ENCODE data around the gene TTC7B.

The TTC7B gene

DNA sequence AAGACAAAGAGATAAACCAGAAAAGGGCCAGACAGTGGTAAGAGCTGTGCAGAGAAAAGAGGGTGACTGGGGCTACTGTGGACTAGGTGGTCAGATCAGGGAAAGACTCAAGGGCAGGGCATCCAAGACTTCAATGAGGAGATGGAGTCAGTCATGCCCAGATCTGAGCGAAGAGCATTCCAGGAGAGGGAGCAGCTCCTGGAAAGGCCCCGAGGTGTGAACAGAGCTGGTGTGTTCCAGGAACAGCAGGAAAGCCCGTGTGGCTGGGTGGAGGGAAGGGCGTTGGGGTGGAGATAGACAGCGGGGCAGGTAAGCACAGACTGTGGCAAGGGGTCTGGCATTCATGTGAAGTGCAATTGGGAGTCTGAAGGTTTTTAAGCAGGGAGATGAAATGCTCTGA is 16.8 kb downstream of the TTC7B start:
- H3K36me3 Mint-ChIP-seq, result no peaks in the 10 kb centered on the region
- no peak overlapping the region for H3K4me3 Mint-ChIP-seq
- peak overlapping the region; percentile 44 for H3K27ac Mint-ChIP-seq
- H3K9me3 Mint-ChIP-seq, result no peaks in the 10 kb centered on the region
- no peaks in the 10 kb centered on the region for H3K27me3 Mint-ChIP-seq
- H3K4me1 Mint-ChIP-seq, result peaks cover 13% of the 10 kb centered on the region

DNA sequence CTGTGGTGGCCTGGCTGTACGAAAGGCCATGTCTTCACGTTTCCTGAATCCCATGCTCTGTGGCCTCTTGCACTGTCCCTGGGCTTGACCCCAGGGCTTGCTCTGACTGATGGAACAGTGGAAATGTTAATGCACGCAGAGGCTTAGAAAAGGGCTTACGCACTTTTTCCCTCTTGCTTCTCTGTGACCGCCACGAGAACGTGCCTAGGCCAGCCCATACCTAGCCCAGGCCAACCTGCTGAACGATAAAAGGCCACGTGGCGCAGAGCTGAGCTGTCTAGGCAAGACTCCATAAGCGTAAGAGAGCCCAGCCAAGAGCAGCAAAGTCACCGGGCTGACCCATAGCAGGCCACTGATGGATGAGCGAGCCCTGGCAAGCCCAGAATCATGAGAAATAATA is 18.3 kb downstream of the TTC7B start:
- Mint-ChIP-seq H3K27ac (no peak overlapping the region), H3K9me3 (no peaks in the 10 kb centered on the region), H3K27me3 (no peaks in the 10 kb centered on the region), H3K36me3 (no peaks in the 10 kb centered on the region), H3K4me3 (no peak overlapping the region), H3K4me1 (peaks cover 13% of the 10 kb centered on the region)

DNA sequence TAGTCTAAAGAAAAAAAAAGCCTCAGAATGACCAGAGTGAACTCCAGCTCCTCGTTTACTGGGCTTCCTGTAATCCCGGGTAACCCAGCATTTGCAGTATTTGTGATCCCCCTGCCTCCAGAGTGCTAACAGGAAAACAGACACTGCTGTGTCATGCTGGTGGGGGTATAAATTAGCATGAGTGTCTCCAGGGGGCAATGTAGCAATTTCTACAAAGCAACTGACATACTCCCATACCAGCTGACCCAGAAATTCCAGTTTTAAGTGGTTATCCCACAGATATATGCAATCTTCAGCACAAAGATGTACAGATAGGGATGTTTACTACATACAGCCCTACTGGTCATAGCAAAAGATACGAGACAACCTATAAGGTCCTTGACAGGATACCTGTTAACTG is 18.8 kb downstream of the TTC7B start:
- H3K4me1 Mint-ChIP-seq, result peaks cover 13% of the 10 kb centered on the region
- no peak overlapping the region for H3K27ac Mint-ChIP-seq

DNA sequence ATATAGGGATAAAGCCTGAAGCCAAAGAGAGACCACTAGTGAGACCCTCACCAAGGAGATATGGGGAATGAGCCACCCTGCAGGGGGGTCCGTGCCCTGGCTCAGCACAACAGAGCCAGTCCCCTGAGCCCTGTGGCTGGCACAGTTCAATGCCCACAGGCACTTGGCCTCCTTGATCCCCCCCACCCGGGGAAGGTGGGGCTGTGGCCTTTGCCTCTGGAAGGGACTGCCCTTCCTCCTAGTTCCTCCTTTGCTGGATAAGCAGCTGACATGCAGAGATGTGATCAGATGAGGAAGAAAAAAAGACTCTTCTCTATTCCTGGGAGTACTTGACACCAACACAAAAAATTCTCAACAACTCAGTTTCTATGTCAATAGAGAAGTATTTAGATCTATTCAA is 19.9 kb downstream of the TTC7B start:
- Mint-ChIP-seq H3K4me3 (no peak overlapping the region), H3K9me3 (no peaks in the 10 kb centered on the region), H3K27me3 (no peaks in the 10 kb centered on the region), H3K36me3 (no peaks in the 10 kb centered on the region), H3K27ac (no peak overlapping the region), H3K4me1 (peaks cover 9% of the 10 kb centered on the region)

More for the DNA sequence above, 18.8 kb downstream of the TTC7B start:
- Mint-ChIP-seq H3K9me3 (no peaks in the 10 kb centered on the region), H3K36me3 (no peaks in the 10 kb centered on the region), H3K27me3 (no peaks in the 10 kb centered on the region), H3K4me3 (no peak overlapping the region)

DNA sequence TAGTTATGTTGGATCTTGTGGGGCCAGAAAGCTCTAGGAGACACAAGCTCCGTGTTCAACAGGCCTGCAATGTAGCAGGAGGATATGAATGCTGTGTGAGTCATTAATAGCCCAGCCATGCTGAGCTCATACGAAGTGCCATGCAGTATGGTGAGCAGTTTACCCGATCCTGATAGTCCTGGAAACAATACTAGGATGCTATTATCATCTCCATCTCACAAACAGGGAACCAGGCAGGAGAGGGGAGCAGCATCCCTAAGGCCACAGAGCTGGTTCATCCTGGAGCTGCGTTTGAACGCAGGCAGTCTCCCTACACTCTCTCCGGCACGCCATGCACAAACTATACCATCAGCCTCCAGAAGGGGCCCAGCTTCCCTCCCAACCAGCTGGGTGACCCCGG is 20.5 kb downstream of the TTC7B start:
- peaks cover 5% of the 10 kb centered on the region for H3K4me1 Mint-ChIP-seq
- H3K9me3 Mint-ChIP-seq, result no peaks in the 10 kb centered on the region
- no peak overlapping the region for H3K4me3 Mint-ChIP-seq
- H3K36me3 Mint-ChIP-seq, result no peaks in the 10 kb centered on the region
- no peaks in the 10 kb centered on the region for H3K27me3 Mint-ChIP-seq
- no peak overlapping the region for H3K27ac Mint-ChIP-seq

DNA sequence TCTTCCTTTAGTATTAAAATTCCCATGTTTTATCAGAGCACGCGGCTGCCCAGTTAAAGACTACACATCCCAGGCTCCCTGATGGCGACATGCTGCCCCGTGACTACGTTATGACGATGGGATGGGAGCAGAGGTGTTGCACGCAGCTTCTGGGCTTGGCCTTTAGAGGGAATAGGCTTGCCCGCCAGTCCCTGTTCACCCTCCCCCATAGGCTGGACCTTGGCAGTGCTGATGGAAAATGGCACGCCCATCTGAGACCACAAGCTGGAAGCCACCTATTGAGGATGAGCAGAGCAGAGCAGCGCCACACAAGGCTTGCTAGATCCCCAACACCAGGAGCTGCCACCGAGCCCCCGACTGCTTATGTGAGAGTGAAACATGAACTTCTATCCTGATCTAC is 24.7 kb downstream of the TTC7B start:
- Mint-ChIP-seq H3K4me1 (no peaks in the 10 kb centered on the region), H3K4me3 (no peak overlapping the region), H3K36me3 (no peaks in the 10 kb centered on the region), H3K27me3 (no peaks in the 10 kb centered on the region), H3K27ac (no peak overlapping the region), H3K9me3 (no peaks in the 10 kb centered on the region)

DNA sequence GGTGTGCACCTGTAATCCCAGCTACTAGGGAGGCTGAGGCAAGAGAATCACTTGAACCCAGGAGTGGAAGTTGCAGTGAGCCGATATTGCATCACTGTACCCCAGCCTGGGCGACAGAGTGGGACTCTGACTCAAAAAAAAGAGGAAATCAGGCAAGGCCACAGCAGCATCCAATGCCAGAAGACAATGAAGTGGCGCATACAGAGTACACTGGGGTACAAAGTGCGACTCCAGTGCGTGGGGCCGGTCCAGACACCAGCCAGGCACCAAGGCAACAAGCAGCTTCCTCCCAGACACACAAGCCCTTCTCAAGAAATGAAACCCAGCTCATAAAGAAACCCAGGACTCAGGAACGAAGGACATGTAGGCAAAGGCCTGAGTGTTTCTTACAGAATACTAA is 28.2 kb downstream of the TTC7B start:
- no peaks in the 10 kb centered on the region for H3K36me3 Mint-ChIP-seq
- no peak overlapping the region for H3K27ac Mint-ChIP-seq
- no peaks in the 10 kb centered on the region for H3K4me1 Mint-ChIP-seq
- no peak overlapping the region for H3K4me3 Mint-ChIP-seq
- H3K27me3 Mint-ChIP-seq, result no peaks in the 10 kb centered on the region
- H3K9me3 Mint-ChIP-seq, result no peaks in the 10 kb centered on the region

DNA sequence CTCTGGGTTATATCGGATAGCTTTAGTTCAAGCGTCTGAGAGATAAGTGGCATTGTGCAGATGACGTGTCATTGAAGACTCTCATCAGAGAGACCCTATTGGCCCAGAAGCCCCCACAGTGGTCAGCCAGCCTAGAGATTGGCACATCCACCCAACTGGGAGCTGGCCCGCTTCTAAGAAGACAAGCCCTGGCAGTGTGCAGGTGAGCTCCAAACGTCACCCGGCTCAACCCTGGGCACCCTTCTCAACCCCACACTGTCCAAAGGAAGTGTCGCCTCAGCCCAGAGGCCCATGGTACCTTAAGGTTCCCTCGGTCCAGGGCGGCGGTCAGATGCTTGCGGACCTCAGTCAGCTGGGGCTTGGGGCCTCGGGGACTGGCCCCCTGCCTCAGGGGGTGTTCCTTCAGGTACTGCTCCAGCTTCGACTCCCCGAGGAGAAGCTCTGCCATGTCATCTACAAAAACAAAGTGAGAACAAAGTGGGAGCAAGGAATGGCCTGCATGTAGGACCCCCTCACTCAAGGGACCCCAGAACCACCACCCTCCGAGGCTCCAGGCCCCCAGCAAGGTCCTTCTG is 30.3 kb downstream of the TTC7B start:
- H3K27ac Mint-ChIP-seq, result no peak overlapping the region
- no peaks in the 10 kb centered on the region for H3K27me3 Mint-ChIP-seq
- H3K9me3 Mint-ChIP-seq, result no peaks in the 10 kb centered on the region
- no peaks in the 10 kb centered on the region for H3K4me1 Mint-ChIP-seq
- H3K4me3 Mint-ChIP-seq, result no peak overlapping the region
- H3K36me3 Mint-ChIP-seq, result no peaks in the 10 kb centered on the region

DNA sequence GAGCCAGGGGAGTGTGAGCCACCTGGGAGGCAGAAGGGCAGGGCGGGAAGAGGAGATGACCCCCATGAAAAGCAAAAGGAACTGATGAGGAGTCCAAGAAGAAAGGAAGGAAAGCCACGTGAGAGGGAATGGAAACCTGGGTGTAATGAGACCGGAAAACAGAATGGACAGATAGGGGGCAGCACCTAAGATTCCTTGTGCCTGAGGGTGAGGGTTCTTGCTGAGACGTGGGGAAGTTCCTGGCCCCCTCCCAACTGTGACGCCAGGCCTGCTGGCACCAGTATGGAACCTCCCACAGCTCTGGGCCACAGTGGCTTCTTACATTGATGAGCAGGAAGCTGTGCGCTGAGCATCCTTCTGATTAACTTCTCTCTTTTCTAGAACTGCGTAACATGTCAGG is 30.8 kb downstream of the TTC7B start:
- no peaks in the 10 kb centered on the region for H3K27me3 Mint-ChIP-seq
- no peak overlapping the region for H3K4me3 Mint-ChIP-seq
- no peaks in the 10 kb centered on the region for H3K36me3 Mint-ChIP-seq
- no peaks in the 10 kb centered on the region for H3K9me3 Mint-ChIP-seq
- H3K4me1 Mint-ChIP-seq, result no peaks in the 10 kb centered on the region
- H3K27ac Mint-ChIP-seq, result no peak overlapping the region

DNA sequence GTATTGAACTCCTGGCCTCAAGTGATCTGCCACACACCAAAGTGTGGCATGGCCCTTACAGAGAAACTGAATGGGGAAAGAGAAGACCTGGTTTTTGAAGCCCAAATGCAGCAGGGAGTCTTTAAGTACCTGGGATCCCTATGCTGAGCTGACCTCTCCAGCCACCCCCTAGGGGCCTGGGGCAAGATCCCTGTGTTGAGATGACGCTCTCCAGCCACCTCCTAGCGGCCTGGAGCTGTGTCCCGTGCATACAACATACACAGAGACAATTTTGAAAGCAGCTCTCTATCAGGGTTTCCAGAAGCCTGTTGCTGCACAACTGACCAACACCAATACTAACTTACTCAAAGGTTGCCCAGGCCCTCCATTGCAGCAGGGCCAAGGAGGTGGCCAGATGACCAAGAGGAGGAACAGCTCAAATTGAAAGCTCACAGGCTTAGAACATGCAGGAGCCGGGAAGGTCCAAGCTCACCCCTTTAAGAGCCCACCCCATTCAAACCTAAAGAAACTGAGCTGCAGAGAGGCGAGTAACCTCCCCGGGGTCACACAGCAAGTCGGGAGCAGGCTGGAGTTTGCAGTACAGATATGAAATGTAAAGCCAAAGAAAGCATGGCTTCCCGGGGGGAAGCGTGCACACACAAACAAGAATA is 31.5 kb downstream of the TTC7B start:
- no peaks in the 10 kb centered on the region for H3K9me3 Mint-ChIP-seq
- H3K4me1 Mint-ChIP-seq, result no peaks in the 10 kb centered on the region
- H3K27ac Mint-ChIP-seq, result no peak overlapping the region
- H3K4me3 Mint-ChIP-seq, result no peak overlapping the region
- no peaks in the 10 kb centered on the region for H3K36me3 Mint-ChIP-seq
- H3K27me3 Mint-ChIP-seq, result no peaks in the 10 kb centered on the region

DNA sequence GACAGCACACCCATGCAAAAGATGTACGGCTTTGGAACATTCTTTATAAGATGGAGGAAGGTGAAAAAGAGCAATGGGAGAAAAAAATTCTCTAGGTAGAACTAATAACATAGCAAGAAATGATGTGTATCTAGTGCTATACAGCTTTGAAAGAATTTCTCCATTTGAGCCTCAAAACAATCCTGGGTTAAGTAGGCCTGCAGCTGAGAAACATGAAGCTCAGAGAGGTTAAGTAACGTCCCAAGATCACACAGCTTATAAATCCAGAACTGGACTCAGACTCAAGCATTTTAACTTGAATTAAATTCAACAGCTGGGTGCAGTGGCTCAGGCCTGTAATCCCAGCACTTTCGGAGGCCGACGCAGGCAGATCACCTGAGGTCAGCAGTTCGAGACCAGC is 32.9 kb downstream of the TTC7B start:
- H3K27me3 Mint-ChIP-seq, result no peaks in the 10 kb centered on the region
- no peaks in the 10 kb centered on the region for H3K4me1 Mint-ChIP-seq
- H3K9me3 Mint-ChIP-seq, result no peaks in the 10 kb centered on the region
- no peaks in the 10 kb centered on the region for H3K36me3 Mint-ChIP-seq
- H3K27ac Mint-ChIP-seq, result no peak overlapping the region
- no peak overlapping the region for H3K4me3 Mint-ChIP-seq

DNA sequence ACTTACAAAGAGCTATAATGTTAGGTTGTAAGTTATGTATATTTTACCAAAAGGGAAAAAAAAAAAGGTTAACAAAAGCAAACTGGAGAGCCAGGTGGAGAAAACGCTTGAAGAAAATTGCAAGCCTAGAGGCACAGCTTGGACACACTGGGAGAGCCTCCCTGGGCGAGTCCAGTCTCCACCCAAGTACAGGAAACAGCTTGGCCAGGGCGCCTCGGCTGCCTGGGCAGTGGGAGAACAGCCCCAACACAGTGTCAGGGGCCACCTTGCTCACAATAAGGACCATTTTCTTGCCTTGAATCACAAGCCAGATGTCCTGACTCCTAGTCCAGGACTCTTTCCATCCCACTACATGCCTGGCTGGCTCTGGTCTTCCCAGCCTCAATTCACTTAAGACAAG is 33.3 kb downstream of the TTC7B start:
- no peaks in the 10 kb centered on the region for H3K36me3 Mint-ChIP-seq
- no peak overlapping the region for H3K4me3 Mint-ChIP-seq
- H3K4me1 Mint-ChIP-seq, result no peaks in the 10 kb centered on the region
- H3K9me3 Mint-ChIP-seq, result no peaks in the 10 kb centered on the region
- no peaks in the 10 kb centered on the region for H3K27me3 Mint-ChIP-seq
- no peak overlapping the region for H3K27ac Mint-ChIP-seq

DNA sequence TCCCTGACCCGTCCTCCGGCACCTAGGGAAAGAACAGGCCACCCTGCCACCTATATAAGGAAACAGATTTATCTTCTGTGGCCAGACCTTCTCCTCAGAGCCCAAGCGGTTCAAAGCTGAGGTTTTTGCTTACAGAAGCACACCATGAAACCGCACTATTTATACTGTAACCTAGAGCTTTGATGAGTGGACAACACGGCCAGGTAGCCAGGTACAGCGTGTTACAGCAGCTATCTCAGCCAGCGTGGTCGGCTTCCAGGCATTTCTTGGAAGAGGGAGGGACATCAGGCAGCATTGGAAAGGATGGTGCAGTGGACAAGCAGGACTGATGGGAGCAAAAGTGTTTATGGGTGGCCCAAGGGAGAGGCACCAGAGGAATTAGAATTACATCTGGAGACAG is 34.4 kb downstream of the TTC7B start:
- no peaks in the 10 kb centered on the region for H3K9me3 Mint-ChIP-seq
- H3K4me1 Mint-ChIP-seq, result no peaks in the 10 kb centered on the region
- H3K36me3 Mint-ChIP-seq, result no peaks in the 10 kb centered on the region
- no peaks in the 10 kb centered on the region for H3K27me3 Mint-ChIP-seq
- no peak overlapping the region for H3K27ac Mint-ChIP-seq
- no peak overlapping the region for H3K4me3 Mint-ChIP-seq

DNA sequence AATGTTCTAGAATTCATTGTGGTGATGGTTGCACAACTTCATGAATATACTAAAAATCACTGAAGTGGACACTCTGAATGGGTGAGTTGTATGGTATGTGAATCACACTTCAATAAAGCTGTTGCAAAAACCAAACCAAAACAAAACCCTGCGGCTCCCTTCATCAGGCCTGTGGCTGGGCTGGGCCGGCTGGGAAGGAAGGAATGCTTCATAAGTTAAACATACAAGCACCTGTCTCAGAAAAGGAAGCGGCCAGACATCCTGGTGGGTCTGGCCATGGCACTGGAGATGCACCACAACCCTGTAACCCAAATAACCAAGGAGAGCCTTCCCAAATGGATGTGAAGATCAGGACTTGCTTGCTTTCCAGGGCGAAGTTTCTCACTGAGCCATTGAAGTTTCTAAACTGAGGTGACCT is 34.9 kb downstream of the TTC7B start:
- Mint-ChIP-seq H3K27me3 (no peaks in the 10 kb centered on the region), H3K9me3 (no peaks in the 10 kb centered on the region), H3K27ac (no peak overlapping the region), H3K4me1 (no peaks in the 10 kb centered on the region), H3K4me3 (no peak overlapping the region), H3K36me3 (no peaks in the 10 kb centered on the region)

DNA sequence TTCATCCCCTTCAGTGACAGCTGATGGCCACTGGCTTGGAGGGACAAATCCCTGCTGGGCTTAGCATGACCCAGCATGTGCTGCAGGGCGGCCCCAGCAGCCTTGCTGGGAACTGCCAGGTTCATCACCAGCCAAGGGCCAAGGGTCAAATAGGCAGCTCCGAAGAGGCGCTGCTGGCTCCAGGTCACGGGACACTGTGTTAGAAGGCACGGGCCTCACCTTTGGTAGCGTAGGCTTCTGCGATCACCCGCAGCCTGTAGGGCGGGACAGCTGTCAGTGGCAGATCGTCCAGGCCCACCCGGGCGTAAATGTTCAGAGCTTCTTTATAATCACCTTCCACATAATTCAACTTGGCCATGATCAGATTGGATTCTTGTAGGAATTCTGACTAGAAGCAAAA is 35.7 kb downstream of the TTC7B start:
- Mint-ChIP-seq H3K27ac (no peak overlapping the region), H3K9me3 (no peaks in the 10 kb centered on the region), H3K4me3 (no peak overlapping the region), H3K4me1 (no peaks in the 10 kb centered on the region), H3K36me3 (no peaks in the 10 kb centered on the region), H3K27me3 (no peaks in the 10 kb centered on the region)

DNA sequence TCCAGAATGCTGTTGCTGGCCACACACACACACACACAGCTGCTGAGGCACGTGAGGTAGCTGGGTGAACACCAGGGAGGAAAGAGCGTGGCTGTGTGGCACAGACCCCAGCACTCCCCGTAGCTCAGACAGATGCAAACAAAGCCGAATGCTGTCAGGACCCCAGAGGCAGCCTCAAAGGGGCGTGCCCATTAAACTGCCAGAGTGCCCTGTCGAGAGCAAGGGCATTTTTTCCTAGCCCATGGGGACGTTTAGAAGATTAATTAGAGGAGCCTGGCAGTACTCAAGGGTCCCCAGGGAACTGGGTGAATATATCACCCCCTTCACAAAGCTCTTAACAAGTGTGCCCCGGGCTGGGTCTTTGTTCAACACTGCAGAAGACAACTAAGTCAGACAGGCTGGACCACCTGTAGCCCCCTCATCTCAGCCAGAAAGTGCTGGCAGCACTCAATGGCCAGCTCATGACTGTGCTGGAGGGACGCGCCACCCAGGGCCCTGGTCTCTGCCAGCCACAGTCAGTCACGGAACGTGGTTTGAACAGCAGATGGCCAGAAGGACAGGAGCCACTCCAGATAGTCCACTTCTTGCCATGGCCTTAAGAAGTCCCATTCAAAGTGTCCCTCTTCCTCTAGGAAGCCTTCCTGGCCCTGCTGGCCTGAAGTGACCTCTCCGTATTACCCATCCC is 37.5 kb downstream of the TTC7B start:
- Mint-ChIP-seq H3K27me3 (no peaks in the 10 kb centered on the region), H3K36me3 (no peaks in the 10 kb centered on the region), H3K9me3 (no peaks in the 10 kb centered on the region), H3K4me3 (no peak overlapping the region), H3K4me1 (no peaks in the 10 kb centered on the region), H3K27ac (peak overlapping the region; percentile 17)
